Hematopoietic multipotent progenitor cell treated with erythropoietin and hydrocortisone succinate and interleukin-3 and kit ligand, for 4 days (in vitro differentiated cells): ENCODE measurements around the gene ITK.
"Not testable (repeated sequence)": the region's sequence is repeated elsewhere in the genome, so short reads cannot be mapped to it uniquely, and the experiment has no call there.

Experiments
- DNase-seq: peaks from one replicate; pipeline ENCODE4 v3.0.0-alpha.2; 2015

ITK gene

GRCh38 chr5:157213527-157214243 lies 33.0 kb downstream of the ITK start:
- no peak for DNase-seq

GRCh38 chr5:157214415-157214814 lies 33.8 kb downstream of the ITK start:
- DNase-seq: no peak

GRCh38 chr5:157214861-157215513 lies 34.3 kb downstream of the ITK start:
- DNase-seq: no peak

GRCh38 chr5:157215514-157216167 lies 35.0 kb downstream of the ITK start:
- no peak for DNase-seq

GRCh38 chr5:157216391-157217142 lies 35.9 kb downstream of the ITK start:
- no peak for DNase-seq

GRCh38 chr5:157217289-157218024 lies 36.8 kb downstream of the ITK start:
- DNase-seq: peak; percentile 41

- no peak for DNase-seq
Observed at GRCh38 chr5:157219491-157220271, 39.0 kb downstream of the ITK start.

- peak; percentile 10 for DNase-seq
Observed at GRCh38 chr5:157221959-157222358, 41.3 kb downstream of the ITK start.

- no peak for DNase-seq
Observed at GRCh38 chr5:157222506-157223230, 42.0 kb downstream of the ITK start.

GRCh38 chr5:157225469-157226422 lies 45.1 kb downstream of the ITK start:
- DNase-seq: no peak

GRCh38 chr5:157230610-157231009 lies 50.0 kb downstream of the ITK start:
- no peak for DNase-seq

- DNase-seq: no peak
Observed at GRCh38 chr5:157232706-157233105, 52.1 kb downstream of the ITK start.

- DNase-seq: no peak
Observed at GRCh38 chr5:157233515-157233914, 52.9 kb downstream of the ITK start.

- DNase-seq: no peak
Observed at GRCh38 chr5:157236423-157236822, 55.8 kb downstream of the ITK start.

GRCh38 chr5:157241483-157241882 lies 60.8 kb downstream of the ITK start:
- no peak for DNase-seq

GRCh38 chr5:157244704-157245103 lies 64.1 kb downstream of the ITK start:
- DNase-seq: not testable (repeated sequence)

- no peak for DNase-seq
Observed at GRCh38 chr5:157245476-157245875, 64.8 kb downstream of the ITK start.

GRCh38 chr5:157245886-157246285 lies 65.2 kb downstream of the ITK start:
- peak; percentile 64 for DNase-seq

- DNase-seq: no peak
Observed at GRCh38 chr5:157247267-157247666, 66.6 kb downstream of the ITK start.
